Fibroblast of pulmonary artery (primary cell): ENCODE measurements around the gene PFKFB1.

Source experiments
- DNase-seq: peaks from one replicate; pipeline ENCODE4 v3.0.0-alpha.2; 2010; ENCODE audit warnings: low read depth
- H3K4me3 ChIP-seq: replicated peaks from 2 replicates; pipeline ENCODE4 v1.5.1; 2011; ENCODE audit warnings: low read depth, mild to moderate bottlenecking, control low read depth, low read length, moderate library complexity
- CTCF ChIP-seq: IDR thresholded peaks from 2 replicates; pipeline ENCODE4 v1.5.1; 2011; ENCODE audit warnings: mild to moderate bottlenecking, control low read depth, low read length, inconsistent platforms; ENCODE audit errors: missing control alignments

Gene PFKFB1

GRCh38 chrX:54909941-54910340 lies 84.0 kb downstream of the PFKFB1 start:
- no peak overlapping the region for H3K4me3 ChIP-seq
- no peak for TF ChIP-seq CTCF
- DNase-seq, result no peak

- no peak overlapping the region for H3K4me3 ChIP-seq
- no peak for TF ChIP-seq CTCF
- no peak for DNase-seq
Measured at GRCh38 chrX:54894159-54894558, 99.8 kb downstream of the PFKFB1 start.

GRCh38 chrX:54891573-54891972 lies 102.4 kb downstream of the PFKFB1 start:
- DNase-seq, result peak; percentile 59
- peak; percentile 48 for TF ChIP-seq CTCF
- H3K4me3 ChIP-seq, result no peak overlapping the region

- no peak for DNase-seq
- no peak for TF ChIP-seq CTCF
- H3K4me3 ChIP-seq, result no peak overlapping the region
Measured at GRCh38 chrX:54885740-54886139, 108.2 kb downstream of the PFKFB1 start.
